ENCODE data around the gene SIK2. TPM values are rescaled to one million over a fixed set of nuclear protein-coding genes. Genes with fewer than 3 reads are reported as not detected.

The SIK2 gene
- total RNA-seq, 1 donor from 2014 or later: 16.3 TPM

GRCh38 chr11:111725621-111726020, 123.4 kb downstream of the SIK2 start:
- Mint-ChIP-seq H3K4me1 (peaks cover 18% of the 10 kb centered on the region), H3K27ac (no peak overlapping the region), H3K36me3 (peaks cover 29% of the 10 kb centered on the region), H3K27me3 (ENCODE audit: insufficient read depth, low read depth) (no peaks in the 10 kb centered on the region), H3K4me3 (no peak overlapping the region), H3K9me3 (no peaks in the 10 kb centered on the region)
- no peak overlapping the region for H3K9ac ChIP-seq
- TF ChIP-seq EZH2 (IDR thresholded peaks at IDR 0.05) (no peak), EZH2phosphoT487 (IDR thresholded peaks at IDR 0.05) (no peak)
- TF ChIP-seq, protein P1, sequence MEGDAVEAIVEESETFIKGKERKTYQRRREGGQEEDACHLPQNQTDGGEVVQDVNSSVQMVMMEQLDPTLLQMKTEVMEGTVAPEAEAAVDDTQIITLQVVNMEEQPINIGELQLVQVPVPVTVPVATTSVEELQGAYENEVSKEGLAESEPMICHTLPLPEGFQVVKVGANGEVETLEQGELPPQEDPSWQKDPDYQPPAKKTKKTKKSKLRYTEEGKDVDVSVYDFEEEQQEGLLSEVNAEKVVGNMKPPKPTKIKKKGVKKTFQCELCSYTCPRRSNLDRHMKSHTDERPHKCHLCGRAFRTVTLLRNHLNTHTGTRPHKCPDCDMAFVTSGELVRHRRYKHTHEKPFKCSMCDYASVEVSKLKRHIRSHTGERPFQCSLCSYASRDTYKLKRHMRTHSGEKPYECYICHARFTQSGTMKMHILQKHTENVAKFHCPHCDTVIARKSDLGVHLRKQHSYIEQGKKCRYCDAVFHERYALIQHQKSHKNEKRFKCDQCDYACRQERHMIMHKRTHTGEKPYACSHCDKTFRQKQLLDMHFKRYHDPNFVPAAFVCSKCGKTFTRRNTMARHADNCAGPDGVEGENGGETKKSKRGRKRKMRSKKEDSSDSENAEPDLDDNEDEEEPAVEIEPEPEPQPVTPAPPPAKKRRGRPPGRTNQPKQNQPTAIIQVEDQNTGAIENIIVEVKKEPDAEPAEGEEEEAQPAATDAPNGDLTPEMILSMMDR (IDR thresholded peaks at IDR 0.05): no peak
- DNase-seq (ENCODE audit: low spot score): no peak
- no peak overlapping the region for H2AFZ ChIP-seq (replicated peaks)
- peaks cover 3% of the 10 kb centered on the region for H3K36me3 ChIP-seq
- no peak overlapping the region for H3K4me3 ChIP-seq
- no peaks in the 10 kb centered on the region for H3K79me2 ChIP-seq (ENCODE audit: low read depth)
- H3K9me3 ChIP-seq (ENCODE audit: low read depth): no peaks in the 10 kb centered on the region
- H3F3A ChIP-seq (ENCODE audit: low read depth): no peaks in the 10 kb centered on the region
- no peaks in the 10 kb centered on the region for H3K27me3 ChIP-seq
- no peaks in the 10 kb centered on the region for H3K4me1 ChIP-seq
- no peak overlapping the region for H3K4me2 ChIP-seq
- peaks cover 14% of the 10 kb centered on the region for H4K20me1 ChIP-seq (ENCODE audit: low read depth)
- H3K27ac ChIP-seq: no peak overlapping the region

- H3K27ac ChIP-seq: no peak overlapping the region
- H3K36me3 ChIP-seq: peaks cover 3% of the 10 kb centered on the region
- Mint-ChIP-seq H3K9me3 (no peaks in the 10 kb centered on the region), H3K4me1 (peaks cover 25% of the 10 kb centered on the region), H3K4me3 (no peak overlapping the region), H3K27me3 (ENCODE audit: insufficient read depth, low read depth) (no peaks in the 10 kb centered on the region), H3K36me3 (peaks cover 25% of the 10 kb centered on the region), H3K27ac (no peak overlapping the region)
- H3K4me2 ChIP-seq: no peak overlapping the region
- H3K4me1 ChIP-seq: no peaks in the 10 kb centered on the region
- no peaks in the 10 kb centered on the region for H3K9me3 ChIP-seq (ENCODE audit: low read depth)
- peaks cover 14% of the 10 kb centered on the region for H4K20me1 ChIP-seq (ENCODE audit: low read depth)
- H2AFZ ChIP-seq (replicated peaks): no peak overlapping the region
- no peaks in the 10 kb centered on the region for H3K27me3 ChIP-seq
- no peak overlapping the region for H3K9ac ChIP-seq
- no peak overlapping the region for H3K4me3 ChIP-seq
- DNase-seq (ENCODE audit: low spot score): no peak
- no peak for TF ChIP-seq EZH2 (IDR thresholded peaks at IDR 0.05)
- TF ChIP-seq, protein P1 (IDR thresholded peaks at IDR 0.05): no peak
- no peaks in the 10 kb centered on the region for H3K79me2 ChIP-seq (ENCODE audit: low read depth)
- no peaks in the 10 kb centered on the region for H3F3A ChIP-seq (ENCODE audit: low read depth)
These were observed 124.1 kb downstream of the SIK2 start for GRCh38 chr11:111726301-111726713.

GRCh38 chr11:111727431-111727830, 125.2 kb downstream of the SIK2 start:
- no peak for DNase-seq (ENCODE audit: low spot score)
- H4K20me1 ChIP-seq (ENCODE audit: low read depth): peaks cover 14% of the 10 kb centered on the region
- H3K27me3 Mint-ChIP-seq (ENCODE audit: insufficient read depth, low read depth): no peaks in the 10 kb centered on the region
- no peaks in the 10 kb centered on the region for H3K79me2 ChIP-seq (ENCODE audit: low read depth)
- H3K4me1 ChIP-seq: no peaks in the 10 kb centered on the region
- H3F3A ChIP-seq (ENCODE audit: low read depth): no peaks in the 10 kb centered on the region
- no peaks in the 10 kb centered on the region for H3K9me3 ChIP-seq (ENCODE audit: low read depth)
- H3K27me3 ChIP-seq: no peaks in the 10 kb centered on the region
- H3K4me3 ChIP-seq: no peak overlapping the region
- H3K9ac ChIP-seq: no peak overlapping the region
- no peak overlapping the region for H2AFZ ChIP-seq (replicated peaks)
- TF ChIP-seq, protein P1 (IDR thresholded peaks at IDR 0.05): no peak
- TF ChIP-seq EZH2 (IDR thresholded peaks at IDR 0.05) (no peak), EZH2phosphoT487 (IDR thresholded peaks at IDR 0.05) (no peak)
- H3K9me3 Mint-ChIP-seq: no peaks in the 10 kb centered on the region
- H3K36me3 Mint-ChIP-seq: peaks cover 19% of the 10 kb centered on the region
- H3K4me2 ChIP-seq: no peak overlapping the region
- H3K27ac Mint-ChIP-seq: no peak overlapping the region
- H3K27ac ChIP-seq: no peak overlapping the region
- H3K36me3 ChIP-seq: peaks cover 3% of the 10 kb centered on the region
- peaks cover 32% of the 10 kb centered on the region for H3K4me1 Mint-ChIP-seq
- H3K4me3 Mint-ChIP-seq: no peak overlapping the region
